ENCODE results near the gene GAB4.
A peak's percentile ranks its signal among the peaks of the same experiment; 100 is the strongest.

The GAB4 gene

GRCh38 chr22:16975155-16975885 lies 32.7 kb downstream of the GAB4 start:
- H3K4me3 ChIP-seq (ENCODE audit: low read depth, low read length) = no peak overlapping the region
- no peak for DNase-seq (ENCODE audit: low read depth)
- TF ChIP-seq MAX (IDR thresholded peaks at IDR 0.05; ENCODE audit: low read depth, low read length) (no peak), POLR2A (IDR thresholded peaks at IDR 0.05; ENCODE audit: extremely low read depth, insufficient read length) (no peak), MYC (IDR thresholded peaks at IDR 0.05; ENCODE audit: low read depth, low read length) (no peak)
- TF ChIP-seq, protein P1, sequence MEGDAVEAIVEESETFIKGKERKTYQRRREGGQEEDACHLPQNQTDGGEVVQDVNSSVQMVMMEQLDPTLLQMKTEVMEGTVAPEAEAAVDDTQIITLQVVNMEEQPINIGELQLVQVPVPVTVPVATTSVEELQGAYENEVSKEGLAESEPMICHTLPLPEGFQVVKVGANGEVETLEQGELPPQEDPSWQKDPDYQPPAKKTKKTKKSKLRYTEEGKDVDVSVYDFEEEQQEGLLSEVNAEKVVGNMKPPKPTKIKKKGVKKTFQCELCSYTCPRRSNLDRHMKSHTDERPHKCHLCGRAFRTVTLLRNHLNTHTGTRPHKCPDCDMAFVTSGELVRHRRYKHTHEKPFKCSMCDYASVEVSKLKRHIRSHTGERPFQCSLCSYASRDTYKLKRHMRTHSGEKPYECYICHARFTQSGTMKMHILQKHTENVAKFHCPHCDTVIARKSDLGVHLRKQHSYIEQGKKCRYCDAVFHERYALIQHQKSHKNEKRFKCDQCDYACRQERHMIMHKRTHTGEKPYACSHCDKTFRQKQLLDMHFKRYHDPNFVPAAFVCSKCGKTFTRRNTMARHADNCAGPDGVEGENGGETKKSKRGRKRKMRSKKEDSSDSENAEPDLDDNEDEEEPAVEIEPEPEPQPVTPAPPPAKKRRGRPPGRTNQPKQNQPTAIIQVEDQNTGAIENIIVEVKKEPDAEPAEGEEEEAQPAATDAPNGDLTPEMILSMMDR (IDR thresholded peaks at IDR 0.05; ENCODE audit: low read depth, low read length) = no peak

GRCh38 chr22:16974298-16975084 lies 33.5 kb downstream of the GAB4 start:
- DNase-seq (ENCODE audit: low read depth) = no peak
- H3K4me3 ChIP-seq (ENCODE audit: low read depth, low read length) = no peak overlapping the region
- TF ChIP-seq, protein P1 (IDR thresholded peaks at IDR 0.05; ENCODE audit: low read depth, low read length) = no peak
- TF ChIP-seq POLR2A (IDR thresholded peaks at IDR 0.05; ENCODE audit: extremely low read depth, insufficient read length) (no peak), MAX (IDR thresholded peaks at IDR 0.05; ENCODE audit: low read depth, low read length) (no peak), MYC (IDR thresholded peaks at IDR 0.05; ENCODE audit: low read depth, low read length) (no peak)

- H3K4me3 ChIP-seq (ENCODE audit: low read depth, low read length) = no peak overlapping the region
- TF ChIP-seq MYC (IDR thresholded peaks at IDR 0.05; ENCODE audit: low read depth, low read length) (no peak), MAX (IDR thresholded peaks at IDR 0.05; ENCODE audit: low read depth, low read length) (no peak), POLR2A (IDR thresholded peaks at IDR 0.05; ENCODE audit: extremely low read depth, insufficient read length) (no peak)
- TF ChIP-seq, protein P1 (IDR thresholded peaks at IDR 0.05; ENCODE audit: low read depth, low read length) = no peak
- no peak for DNase-seq (ENCODE audit: low read depth)
Observed at GRCh38 chr22:16973591-16974297, 34.3 kb downstream of the GAB4 start.

DNA sequence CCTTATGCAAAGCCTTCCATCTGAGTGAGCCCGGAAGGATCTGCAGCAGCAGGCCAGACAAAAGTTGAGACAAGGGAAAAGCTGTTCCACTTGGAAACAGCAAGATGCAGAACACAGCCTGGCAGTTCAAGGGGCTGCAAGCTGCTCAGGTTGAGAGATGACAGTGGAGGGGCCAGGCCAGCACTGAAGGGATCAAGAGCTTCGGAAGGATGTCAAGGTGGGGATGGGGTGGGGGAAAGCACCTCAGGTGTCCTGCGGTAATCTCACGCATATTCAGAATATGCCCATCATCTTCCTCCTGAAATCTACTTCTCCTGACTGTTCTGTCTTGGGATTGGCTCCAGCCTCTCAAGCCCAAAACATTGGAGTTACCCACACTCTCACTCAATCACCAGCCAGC lies 35.7 kb downstream of the GAB4 start:
- no peak overlapping the region for H3K4me3 ChIP-seq (ENCODE audit: low read depth, low read length)
- TF ChIP-seq, protein P1 (IDR thresholded peaks at IDR 0.05; ENCODE audit: low read depth, low read length) = no peak
- no peak for TF ChIP-seq MYC (IDR thresholded peaks at IDR 0.05; ENCODE audit: low read depth, low read length)
- no peak for TF ChIP-seq MAX (IDR thresholded peaks at IDR 0.05; ENCODE audit: low read depth, low read length)
- no peak for TF ChIP-seq POLR2A (IDR thresholded peaks at IDR 0.05; ENCODE audit: extremely low read depth, insufficient read length)
- DNase-seq (ENCODE audit: low read depth) = no peak

- DNase-seq (ENCODE audit: low read depth) = peak; percentile 12
- TF ChIP-seq MYC (IDR thresholded peaks at IDR 0.05; ENCODE audit: low read depth, low read length) = no peak
- TF ChIP-seq, protein P1 (IDR thresholded peaks at IDR 0.05; ENCODE audit: low read depth, low read length) = no peak
- TF ChIP-seq MAX (IDR thresholded peaks at IDR 0.05; ENCODE audit: low read depth, low read length) = no peak
- TF ChIP-seq POLR2A (IDR thresholded peaks at IDR 0.05; ENCODE audit: extremely low read depth, insufficient read length) = no peak
Observed at GRCh38 chr22:16970446-16970845, 37.6 kb downstream of the GAB4 start.

More at GRCh38 chr22:16970446-16970845, 37.6 kb downstream of the GAB4 start:
- no peak overlapping the region for H3K4me3 ChIP-seq (ENCODE audit: low read depth, low read length)
